Activated CD8-positive, alpha-beta T cell treated with anti-CD3 and anti-CD28 coated beads, Interleukin-2, amount 10 ng/mL, durations not matched to agents 7 days and 5 days (primary cell): ENCODE results near the gene THEM5. TPM values are rescaled to one million over a fixed set of nuclear protein-coding genes. Genes with fewer than 3 reads are reported as not detected.

Experiments
- ATAC-seq: fragments of 150-1000 bp; cut with Tn5 transposase; one replicate; pipeline ENCODE4 v1.10.0; 2021; ENCODE audit warnings: moderate library complexity
- CTCF ChIA-PET: fragments of 350-600 bp; sonication (Branson Sonifier 250); formaldehyde crosslinking; loops from one replicate; lab custom pipeline; 2021; ENCODE audit warnings: antibody characterized with exemption; lab: Charles Lee
- POLR2A ChIA-PET: fragments of 350-600 bp; sonication (Branson Sonifier 250); formaldehyde crosslinking; loops from one replicate; lab custom pipeline; 2021; ENCODE audit warnings: antibody characterized with exemption; lab: Charles Lee
- DNase-seq: peaks from one replicate; pipeline ENCODE4 v3.0.0-alpha.2; 2020
- H3K27ac Mint-ChIP-seq: one replicate; pipeline ENCODE4 v1.8.0; 2021; ENCODE audit warnings: mild to moderate bottlenecking, mixed read lengths
- H3K27me3 Mint-ChIP-seq: one replicate; pipeline ENCODE4 v1.8.0; 2021; ENCODE audit warnings: low read depth, mixed read lengths
- H3K36me3 Mint-ChIP-seq: one replicate; pipeline ENCODE4 v1.8.0; 2021; ENCODE audit warnings: low read depth, mixed read lengths
- H3K4me1 Mint-ChIP-seq: one replicate; pipeline ENCODE4 v1.8.0; 2021; ENCODE audit warnings: low read depth, mixed read lengths
- H3K4me3 Mint-ChIP-seq: one replicate; pipeline ENCODE4 v1.8.0; 2021; ENCODE audit warnings: mild to moderate bottlenecking, mixed read lengths
- H3K9me3 Mint-ChIP-seq: one replicate; pipeline ENCODE4 v1.8.0; 2022; ENCODE audit warnings: mixed read lengths; ENCODE audit not compliant: insufficient read depth
- total RNA-seq, 2 experiments: library from RNA; stranded (reverse); gene quantifications; one replicate each; pipeline ENCODE4 v1.2.3, GENCODE V29; 2021

The THEM5 gene
- total RNA-seq, 2 experiments from 2014 or later, result not detected

- H3K9me3 Mint-ChIP-seq, result no peaks in the 10 kb centered on the region
- H3K4me3 Mint-ChIP-seq, result no peak overlapping the region
- H3K4me1 Mint-ChIP-seq, result peaks cover 60% of the 10 kb centered on the region
- no peaks in the 10 kb centered on the region for H3K36me3 Mint-ChIP-seq
- no peaks in the 10 kb centered on the region for H3K27me3 Mint-ChIP-seq
- peak overlapping the region; percentile 36 for H3K27ac Mint-ChIP-seq
- no peak for ATAC-seq
- DNase-seq, result no peak
- ChIA-PET POLR2A (interaction anchor here (1.3 kb wide), 1 partner anchor 56 kb away, joined by 3 read pairs; the partner anchor contains the start of gene MRPL9), CTCF (no interaction called here)
These were observed 34.2 kb downstream of the THEM5 start for GRCh38 chr1:151819227-151819835.

- Mint-ChIP-seq H3K27ac (peak overlapping the region; percentile 23), H3K9me3 (no peaks in the 10 kb centered on the region), H3K36me3 (no peaks in the 10 kb centered on the region), H3K27me3 (no peaks in the 10 kb centered on the region), H3K4me1 (peaks cover 62% of the 10 kb centered on the region), H3K4me3 (no peak overlapping the region)
- CTCF ChIA-PET, result no interaction called here
- no peak for ATAC-seq
- DNase-seq, result no peak
- POLR2A ChIA-PET, result interaction anchor here (0.6 to 0.7 kb wide), 2 partner anchors 160 to 1727 kb away, joined by 3 read pairs; no protein-coding TSS in a partner anchor
These were observed 36.2 kb downstream of the THEM5 start for GRCh38 chr1:151817353-151817730.

DNA sequence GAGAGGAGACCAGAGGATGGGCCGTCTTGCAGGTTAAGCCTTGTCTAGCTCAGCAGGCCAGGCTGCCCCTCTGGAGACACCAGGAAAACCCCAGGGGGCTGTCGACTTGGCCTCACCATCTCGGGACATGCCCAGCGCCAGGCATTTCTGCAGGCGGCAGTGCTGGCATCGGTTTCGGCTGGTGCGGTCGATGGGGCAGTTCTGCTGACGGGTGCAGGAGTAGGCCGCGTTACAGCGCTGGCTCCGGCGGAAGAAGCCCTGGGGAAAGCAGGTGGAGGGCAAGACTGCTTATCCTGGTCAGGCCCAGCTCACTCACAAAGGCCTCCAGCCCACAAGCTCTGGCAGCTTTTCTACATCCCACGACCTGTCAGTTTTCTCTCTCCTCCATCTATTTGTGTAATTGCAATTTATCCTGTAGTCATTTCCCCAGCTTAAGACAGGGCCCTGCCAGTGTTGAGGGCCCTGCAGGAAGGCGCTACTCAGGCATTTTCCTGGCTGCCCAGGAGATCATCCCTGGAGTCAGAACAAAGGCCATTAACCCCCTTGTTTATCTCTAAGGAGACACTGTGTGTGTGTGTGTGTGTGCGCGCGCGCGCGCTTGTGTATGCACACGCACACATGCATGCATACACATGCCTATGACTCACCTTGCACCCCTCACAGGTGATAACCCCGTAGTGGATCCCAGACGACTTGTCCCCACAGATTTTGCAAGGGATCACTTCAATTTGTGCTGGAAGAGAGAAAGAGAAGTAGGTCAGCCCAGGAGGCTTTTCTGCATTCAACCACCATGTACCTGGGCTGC is 36.8 kb downstream of the THEM5 start:
- ATAC-seq (no peak), DNase-seq (no peak)
- ChIA-PET CTCF (no interaction called here), POLR2A (interaction anchor here (0.6 to 0.7 kb wide), 2 partner anchors 159 to 1727 kb away, joined by 3 read pairs; no protein-coding TSS in a partner anchor)
- peaks cover 59% of the 10 kb centered on the region for H3K4me1 Mint-ChIP-seq
- no peaks in the 10 kb centered on the region for H3K9me3 Mint-ChIP-seq
- H3K27me3 Mint-ChIP-seq, result no peaks in the 10 kb centered on the region
- H3K36me3 Mint-ChIP-seq, result no peaks in the 10 kb centered on the region
- no peak overlapping the region for H3K4me3 Mint-ChIP-seq
- H3K27ac Mint-ChIP-seq, result peak overlapping the region; percentile 23

DNA sequence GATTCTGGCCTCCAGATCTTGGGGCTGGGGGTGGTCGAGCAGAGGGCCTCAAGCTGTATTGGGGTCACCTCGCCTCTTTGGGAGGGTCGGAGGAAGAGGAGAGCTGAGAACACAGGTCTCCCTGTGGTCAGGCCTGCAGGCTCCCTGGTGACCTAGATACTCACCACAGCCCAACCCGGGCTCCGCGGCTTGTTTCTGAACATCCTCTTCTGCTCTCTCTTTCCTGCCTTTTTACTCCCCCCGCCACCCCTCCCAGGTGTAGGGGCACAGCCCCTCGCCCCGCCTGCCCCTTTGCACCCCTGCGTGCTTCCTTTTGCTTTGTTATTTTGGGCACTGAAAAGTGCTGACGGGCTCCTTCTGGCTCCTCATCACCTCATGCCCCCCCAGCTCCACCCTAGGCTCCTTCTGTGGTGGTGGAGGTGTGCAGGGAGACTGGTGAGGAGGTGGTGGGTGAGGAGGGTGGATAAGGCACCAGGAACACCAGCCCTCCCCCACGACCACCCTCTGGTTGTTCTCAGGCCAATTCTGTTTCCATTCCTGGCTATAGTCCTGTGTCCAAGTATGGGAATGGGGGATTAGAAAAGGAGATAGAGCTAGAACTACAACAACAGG is 37.7 kb downstream of the THEM5 start:
- H3K4me1 Mint-ChIP-seq, result peaks cover 49% of the 10 kb centered on the region
- H3K27me3 Mint-ChIP-seq, result peaks cover 3% of the 10 kb centered on the region
- H3K4me3 Mint-ChIP-seq, result peak overlapping the region; percentile 23
- no peaks in the 10 kb centered on the region for H3K36me3 Mint-ChIP-seq
- ATAC-seq, result peak; percentile 66
- CTCF ChIA-PET, result interaction anchor here (1.1 kb wide), 1 partner anchor 26 kb away, joined by 3 read pairs; no protein-coding TSS in a partner anchor
- no peaks in the 10 kb centered on the region for H3K9me3 Mint-ChIP-seq
- H3K27ac Mint-ChIP-seq, result peak overlapping the region; percentile 71
- peak; percentile 68 for DNase-seq
- POLR2A ChIA-PET, result no interaction called here

GRCh38 chr1:151814971-151815545 is 38.5 kb downstream of the THEM5 start:
- DNase-seq, result no peak
- ChIA-PET POLR2A (no interaction called here), CTCF (interaction anchor here (1.1 kb wide), 1 partner anchor 26 kb away, joined by 3 read pairs; no protein-coding TSS in a partner anchor)
- H3K9me3 Mint-ChIP-seq, result no peaks in the 10 kb centered on the region
- no peak for ATAC-seq
- H3K4me3 Mint-ChIP-seq, result no peak overlapping the region
- H3K27me3 Mint-ChIP-seq, result peaks cover 6% of the 10 kb centered on the region
- peak overlapping the region; percentile 71 for H3K27ac Mint-ChIP-seq
- no peaks in the 10 kb centered on the region for H3K36me3 Mint-ChIP-seq
- H3K4me1 Mint-ChIP-seq, result peaks cover 43% of the 10 kb centered on the region

GRCh38 chr1:151814426-151814825 is 39.1 kb downstream of the THEM5 start:
- CTCF ChIA-PET, result no interaction called here
- Mint-ChIP-seq H3K4me3 (no peak overlapping the region), H3K4me1 (peaks cover 38% of the 10 kb centered on the region), H3K27me3 (peaks cover 8% of the 10 kb centered on the region), H3K36me3 (no peaks in the 10 kb centered on the region), H3K27ac (no peak overlapping the region), H3K9me3 (no peaks in the 10 kb centered on the region)
- no peak for DNase-seq
- POLR2A ChIA-PET, result no interaction called here
- no peak for ATAC-seq

DNA sequence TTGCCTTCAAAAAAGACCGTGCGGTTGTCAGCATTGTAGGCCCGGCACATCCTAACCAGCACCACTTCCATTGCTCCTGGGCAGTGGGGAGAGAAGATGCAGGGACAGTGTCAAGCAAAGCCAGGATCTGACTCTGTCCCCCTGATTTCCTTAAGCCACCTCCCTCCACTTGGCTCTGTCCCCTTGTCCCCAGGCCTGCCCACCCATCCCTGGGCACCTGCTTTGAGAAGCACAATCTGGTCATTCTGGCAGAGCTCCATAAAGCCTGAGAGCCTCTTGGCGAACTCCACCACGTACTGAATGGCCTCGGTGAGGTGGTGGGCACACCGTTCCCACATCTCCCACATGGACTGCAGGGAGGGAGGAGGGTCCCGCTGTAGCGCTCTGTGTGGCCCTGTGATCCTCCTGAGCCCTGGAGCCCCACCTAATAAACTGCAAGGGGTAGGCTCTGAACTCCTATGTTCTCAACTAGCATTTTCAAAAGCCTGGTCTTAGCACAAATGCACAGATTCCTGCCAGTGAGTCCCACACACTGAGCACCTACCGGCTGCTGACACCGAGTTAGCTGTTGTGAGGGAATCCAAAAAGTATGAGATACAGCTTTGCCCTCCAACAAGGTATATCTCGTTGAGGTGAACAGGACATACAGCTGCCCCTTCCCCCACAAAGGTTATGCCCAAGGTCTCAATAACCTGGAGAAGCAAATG is 40.1 kb downstream of the THEM5 start:
- Mint-ChIP-seq H3K27me3 (peaks cover 11% of the 10 kb centered on the region), H3K27ac (no peak overlapping the region), H3K36me3 (no peaks in the 10 kb centered on the region), H3K4me3 (no peak overlapping the region), H3K9me3 (no peaks in the 10 kb centered on the region), H3K4me1 (peaks cover 38% of the 10 kb centered on the region)
- POLR2A ChIA-PET, result no interaction called here
- DNase-seq (no peak), ATAC-seq (no peak)
- CTCF ChIA-PET, result interaction anchor here (1.1 kb wide), 1 partner anchor 24 kb away, joined by 3 read pairs; no protein-coding TSS in a partner anchor

GRCh38 chr1:151811181-151811580 is 42.3 kb downstream of the THEM5 start:
- ChIA-PET POLR2A (interaction anchor here (0.5 to 1.0 kb wide), 2 partner anchors 9 to 128 kb away, joined by 3 read pairs; no protein-coding TSS in a partner anchor), CTCF (interaction anchor here (1.8 kb wide), 1 partner anchor 10 kb away, joined by 7 read pairs; no protein-coding TSS in a partner anchor)
- DNase-seq (no peak), ATAC-seq (no peak)
- no peaks in the 10 kb centered on the region for H3K36me3 Mint-ChIP-seq
- no peak overlapping the region for H3K4me3 Mint-ChIP-seq
- H3K4me1 Mint-ChIP-seq, result peaks cover 27% of the 10 kb centered on the region
- H3K27me3 Mint-ChIP-seq, result peaks cover 19% of the 10 kb centered on the region
- no peak overlapping the region for H3K27ac Mint-ChIP-seq
- H3K9me3 Mint-ChIP-seq, result no peaks in the 10 kb centered on the region

- DNase-seq, result no peak
- Mint-ChIP-seq H3K27ac (no peak overlapping the region), H3K4me3 (no peak overlapping the region), H3K9me3 (no peaks in the 10 kb centered on the region), H3K4me1 (peaks cover 15% of the 10 kb centered on the region), H3K36me3 (no peaks in the 10 kb centered on the region), H3K27me3 (peaks cover 19% of the 10 kb centered on the region)
- CTCF ChIA-PET, result no interaction called here
- no peak for ATAC-seq
- POLR2A ChIA-PET, result interaction anchor here (1.0 kb wide), 1 partner anchor 11 kb away, joined by 3 read pairs; no protein-coding TSS in a partner anchor
These were observed 43.4 kb downstream of the THEM5 start for GRCh38 chr1:151809985-151810556.

- peaks cover 9% of the 10 kb centered on the region for H3K4me1 Mint-ChIP-seq
- ChIA-PET CTCF (no interaction called here), POLR2A (interaction anchor here (1.0 kb wide), 1 partner anchor 11 kb away, joined by 3 read pairs; no protein-coding TSS in a partner anchor)
- no peak for ATAC-seq
- H3K27ac Mint-ChIP-seq, result no peak overlapping the region
- no peaks in the 10 kb centered on the region for H3K36me3 Mint-ChIP-seq
- no peak for DNase-seq
- no peaks in the 10 kb centered on the region for H3K9me3 Mint-ChIP-seq
- H3K27me3 Mint-ChIP-seq, result peaks cover 19% of the 10 kb centered on the region
- no peak overlapping the region for H3K4me3 Mint-ChIP-seq
These were observed 44.1 kb downstream of the THEM5 start for GRCh38 chr1:151809290-151809984.
